SKM-1 treated with dmso at 0.1 percent for 144 hours (cell line): ENCODE results near the gene AVPR2.
A peak's percentile ranks its signal among the peaks of the same experiment; 100 is the strongest.

Experiments used
- DNase-seq: peaks from one replicate; lab custom pipeline; 2025; ENCODE audit not compliant: unreplicated experiment; lab: John Stamatoyannopoulos, UW

AVPR2 gene

GRCh38 chrX:153930011-153930910, 25.8 kb downstream of the AVPR2 start:
- no peak for DNase-seq

GRCh38 chrX:153931151-153931550, 26.7 kb downstream of the AVPR2 start:
- DNase-seq, result no peak

- no peak for DNase-seq
Measured at GRCh38 chrX:153931748-153932147, 27.3 kb downstream of the AVPR2 start.

GRCh38 chrX:153932220-153932915, 27.9 kb downstream of the AVPR2 start:
- no peak for DNase-seq

GRCh38 chrX:153933748-153934147, 29.3 kb downstream of the AVPR2 start:
- no peak for DNase-seq

GRCh38 chrX:153934148-153934761, 29.8 kb downstream of the AVPR2 start:
- no peak for DNase-seq

- DNase-seq, result peak; percentile 44
Measured at GRCh38 chrX:153934762-153935325, 30.4 kb downstream of the AVPR2 start, which contains the start of gene NAA10. TSS of gene NAA10 (minus strand) at chrX:153935037. CDS start at chrX:153934904, 133 bp downstream.

GRCh38 chrX:153935326-153935851, 30.9 kb downstream of the AVPR2 start:
- DNase-seq, result no peak

GRCh38 chrX:153937056-153937455, 32.6 kb downstream of the AVPR2 start:
- no peak for DNase-seq

GRCh38 chrX:153938226-153938786, 33.8 kb downstream of the AVPR2 start:
- DNase-seq, result no peak

- no peak for DNase-seq
Measured at GRCh38 chrX:153939573-153939972, 35.1 kb downstream of the AVPR2 start.

GRCh38 chrX:153941336-153942252, 37.1 kb downstream of the AVPR2 start:
- no peak for DNase-seq

- no peak for DNase-seq
Measured at GRCh38 chrX:153944140-153944799, 39.8 kb downstream of the AVPR2 start, which contains the start of gene RENBP. TSS of gene RENBP (minus strand) at chrX:153944643. CDS start at chrX:153944610, 33 bp downstream.

- no peak for DNase-seq
Measured at GRCh38 chrX:153944800-153945150, 40.3 kb downstream of the AVPR2 start.

- DNase-seq, result no peak
Measured at GRCh38 chrX:153945956-153946943, 41.8 kb downstream of the AVPR2 start.

GRCh38 chrX:153947009-153947769, 42.7 kb downstream of the AVPR2 start:
- peak; percentile 60 for DNase-seq

GRCh38 chrX:153948002-153948466, 43.6 kb downstream of the AVPR2 start:
- no peak for DNase-seq
